A549 (cell line): Measurements from ENCODE around the gene MYMK. TPM values are rescaled to one million over a fixed set of nuclear protein-coding genes. Genes with fewer than 3 reads are reported as not detected.

Experiments used
- ATAC-seq, 2 experiments: fragments of 200-7000 bp in 1 of 2; fragments of >200 bp in 1 of 2; cut with Nextera tagmentation in 1 of 2; cut with Tn5 transposase in 1 of 2; 3 replicates each; pipeline versions ENCODE4 v1.8.0 to v1.9.1; 2018 to 2020; ENCODE audit warnings: mild to moderate bottlenecking in 1 of 2, moderate library complexity in 1 of 2
- CTCF ChIA-PET: fragments of 300-600 bp; sonication (Branson Sonifier 250); formaldehyde crosslinking; extraction: SDS; loops from one replicate; lab custom pipeline; 2021; ENCODE audit warnings: antibody characterized with exemption, inconsistent platforms; lab: Yijun Ruan, JAX
- POLR2A ChIA-PET: fragments of 350-600 bp; formaldehyde crosslinking; extraction: SDS; loops from one replicate; lab custom pipeline; 2021; ENCODE audit warnings: antibody characterized with exemption, inconsistent platforms; lab: Yijun Ruan, JAX
- DNase-seq, 2 experiments: peaks; one replicate each; pipeline versions ENCODE4 v3.0.0 to v3.0.0-alpha.2; 2011 to 2016; ENCODE audit warnings: low read depth in 1 of 2, low spot score in 1 of 2
- FAIRE-seq: peaks from 2 replicates; lab custom pipeline; 2011; peaks lifted over from hg19 to GRCh38; lab: Jason Lieb, UNC
- H3K27ac ChIP-seq, 2 experiments: fragments of >200 bp; sonication (Bioruptor Twin); formaldehyde crosslinking; 3 replicates each; pipeline ENCODE4 v1.5.1; 2016 to 2017
- H3K4me1 ChIP-seq: fragments of >200 bp; sonication (Bioruptor Twin); formaldehyde crosslinking; 3 replicates; pipeline ENCODE4 v1.6.1; 2016
- H3K4me2 ChIP-seq: fragments of >200 bp; sonication (Bioruptor Twin); formaldehyde crosslinking; 3 replicates; pipeline ENCODE4 v1.6.1; 2016
- H3K4me3 ChIP-seq: fragments of >200 bp; sonication (Bioruptor Twin); formaldehyde crosslinking; 3 replicates; pipeline ENCODE4 v1.5.1; 2016
- H3K9me3 ChIP-seq: fragments of >200 bp; sonication (Bioruptor Twin); formaldehyde crosslinking; 3 replicates; pipeline ENCODE4 v1.6.1; 2016
- ATOH8 ChIP-seq: fragments of 250-450 bp; sonication (Bioruptor Pico); IDR thresholded peaks from 2 replicates; pipeline ENCODE4 v1.5.0; 2020; ENCODE audit warnings: low read depth, mild to moderate bottlenecking, moderate library complexity
- CBX2 ChIP-seq: fragments of 200-600 bp; sonication (generic); IDR thresholded peaks from 2 replicates; pipeline ENCODE4 v1.6.1; 2016; ENCODE audit warnings: low read depth, mild to moderate bottlenecking, borderline replicate concordance
- CHD2 ChIP-seq: fragments of 150-350 bp; IDR thresholded peaks from 2 replicates; pipeline ENCODE4 v1.6.1; 2014; ENCODE audit warnings: low read length; ENCODE audit not compliant: partially characterized antibody
- EHF ChIP-seq: fragments of 250-450 bp; sonication (Bioruptor Pico); IDR thresholded peaks from 2 replicates; pipeline ENCODE4 v1.5.0; 2020; ENCODE audit warnings: mild to moderate bottlenecking
- EHMT2 ChIP-seq: fragments of 200-600 bp; sonication (generic); IDR thresholded peaks from 2 replicates; pipeline ENCODE4 v1.6.1; 2016; ENCODE audit warnings: antibody characterized with exemption, low read depth, mild to moderate bottlenecking, moderate library complexity
- EP300 ChIP-seq, 2 experiments: fragments of >200 bp; sonication (Bioruptor Twin); formaldehyde crosslinking; IDR thresholded peaks; 2 replicates in 1 of 2; 3 replicates in 1 of 2; pipeline ENCODE4 v1.6.1; 2016 to 2017
- FOSB ChIP-seq: fragments of 250-450 bp; sonication (Bioruptor Pico); IDR thresholded peaks from 2 replicates; pipeline ENCODE4 v1.5.0; 2020; ENCODE audit warnings: mild to moderate bottlenecking, moderate library complexity
- FOSL2 ChIP-seq, 2 experiments: fragments of 450-650 bp in 1 of 2; fragments of >200 bp in 1 of 2; sonication (Bioruptor Twin) in 1 of 2; formaldehyde crosslinking; IDR thresholded peaks; 2 replicates each; pipeline versions ENCODE4 v1.5.0 to v1.6.1; 2016 to 2020; ENCODE audit warnings: mild to moderate bottlenecking in 1 of 2, moderate library complexity in 1 of 2
- HDAC2 ChIP-seq: fragments of 200-600 bp; sonication (generic); IDR thresholded peaks from 2 replicates; pipeline ENCODE4 v1.6.1; 2016
- HES2 ChIP-seq: fragments of >200 bp; sonication (Bioruptor Twin); formaldehyde crosslinking; IDR thresholded peaks from 2 replicates; pipeline ENCODE4 v1.6.1; 2016
- HEYL ChIP-seq: fragments of 250-450 bp; sonication (Bioruptor Pico); IDR thresholded peaks from 2 replicates; pipeline ENCODE4 v1.8.0; 2021; ENCODE audit warnings: mild to moderate bottlenecking, moderate library complexity
- HMGXB4 ChIP-seq: fragments of 250-450 bp; sonication (Bioruptor Pico); IDR thresholded peaks from 2 replicates; pipeline ENCODE4 v1.5.0; 2021; ENCODE audit warnings: mild to moderate bottlenecking, moderate library complexity, borderline replicate concordance
- HOXB13 ChIP-seq: fragments of 250-450 bp; sonication (Bioruptor Pico); IDR thresholded peaks from 2 replicates; pipeline ENCODE4 v1.5.0; 2020; ENCODE audit warnings: low read depth, mild to moderate bottlenecking, moderate library complexity
- HOXB5 ChIP-seq: fragments of 250-450 bp; sonication (Bioruptor Pico); IDR thresholded peaks from 2 replicates; pipeline ENCODE4 v1.5.0; 2020; ENCODE audit warnings: mild to moderate bottlenecking, moderate library complexity
- JUN ChIP-seq, 2 experiments: fragments of >200 bp; sonication (Bioruptor Twin); formaldehyde crosslinking; IDR thresholded peaks; 2 replicates in 1 of 2; 3 replicates in 1 of 2; pipeline ENCODE4 v1.6.1; 2016 to 2017
- MYC ChIP-seq: IDR thresholded peaks from 2 replicates; pipeline ENCODE4 v1.6.1; 2012; ENCODE audit warnings: mild to moderate bottlenecking, inconsistent platforms, low read length, improper control_type of control experiment, borderline replicate concordance
- NPAS2 ChIP-seq: fragments of 250-450 bp; sonication (Bioruptor Pico); IDR thresholded peaks from 2 replicates; pipeline ENCODE4 v1.8.0; 2022; ENCODE audit warnings: mild to moderate bottlenecking, moderate library complexity, borderline replicate concordance
- NR3C1 ChIP-seq: fragments of >200 bp; sonication (Bioruptor Twin); formaldehyde crosslinking; IDR thresholded peaks from 3 replicates; pipeline ENCODE4 v1.6.1; 2017
- PHF8 ChIP-seq: fragments of 200-600 bp; sonication (generic); IDR thresholded peaks from 2 replicates; pipeline ENCODE4 v1.6.1; 2016; ENCODE audit warnings: low read depth, mild to moderate bottlenecking, antibody characterized with exemption, moderate library complexity, borderline replicate concordance
- POLR2AphosphoS2 ChIP-seq: conservative IDR thresholded peaks from 2 replicates; pipeline ENCODE4 v1.6.1; 2012; ENCODE audit warnings: low read length, improper control_type of control experiment, inconsistent platforms
- RAD21 ChIP-seq, 2 experiments: fragments of >200 bp in 1 of 2; sonication (Bioruptor Twin) in 1 of 2; formaldehyde crosslinking in 1 of 2; IDR thresholded peaks in 1 of 2; conservative IDR thresholded peaks in 1 of 2; 2 replicates in 1 of 2; 3 replicates in 1 of 2; pipeline ENCODE4 v1.6.1; 2012 to 2018; ENCODE audit warnings: inconsistent platforms in 1 of 2
- RNF2 ChIP-seq: fragments of 200-600 bp; sonication (generic); IDR thresholded peaks from 2 replicates; pipeline ENCODE4 v1.6.1; 2016; ENCODE audit warnings: low read depth, mild to moderate bottlenecking, antibody characterized with exemption, moderate library complexity, borderline replicate concordance
- SREBF2 ChIP-seq: fragments of 450-650 bp; IDR thresholded peaks from 2 replicates; pipeline ENCODE4 v1.6.1; 2014; ENCODE audit warnings: mild to moderate bottlenecking, moderate library complexity
- TFCP2L1 ChIP-seq: fragments of 250-450 bp; sonication (Bioruptor Pico); IDR thresholded peaks from 2 replicates; pipeline ENCODE4 v1.5.0; 2021; ENCODE audit warnings: mild to moderate bottlenecking
- TP53 ChIP-seq: fragments of 250-450 bp; sonication (Bioruptor Pico); IDR thresholded peaks from 2 replicates; pipeline ENCODE4 v1.5.0; 2021; ENCODE audit warnings: mild to moderate bottlenecking, moderate library complexity
- USF2 ChIP-seq: fragments of 450-650 bp; IDR thresholded peaks from 2 replicates; pipeline ENCODE4 v1.6.1; 2014; ENCODE audit warnings: antibody characterized with exemption
- ZC3H11A ChIP-seq: fragments of 450-650 bp; IDR thresholded peaks from 2 replicates; pipeline ENCODE4 v1.6.1; 2014; ENCODE audit warnings: antibody characterized with exemption, mild to moderate bottlenecking
- ZFP36 ChIP-seq: fragments of 450-650 bp; IDR thresholded peaks from 2 replicates; pipeline ENCODE4 v1.6.1; 2014; ENCODE audit warnings: borderline replicate concordance; ENCODE audit not compliant: partially characterized antibody
- ZNF302 ChIP-seq: fragments of 250-450 bp; sonication (Bioruptor Pico); IDR thresholded peaks from 2 replicates; pipeline ENCODE4 v1.9.0; 2021; ENCODE audit warnings: inconsistent platforms, mild to moderate bottlenecking, moderate library complexity
- ZSCAN20 ChIP-seq: fragments of 250-450 bp; sonication (Bioruptor Pico); IDR thresholded peaks from 2 replicates; pipeline ENCODE4 v1.8.0; 2022; ENCODE audit warnings: mild to moderate bottlenecking, moderate library complexity
- WGBS: methylation state at CpG from one replicate; pipeline ENCODE4 v1.1.6; 2017; ENCODE audit errors: missing lambda C conversion rate; 5-methylcytosine and 5-hydroxymethylcytosine counted together
- polyA plus RNA-seq, 4 experiments: library from polyadenylated mRNA; depleted of rRNA in 3 of 4; stranded (reverse); fragments of >200 nt; fragmentation: RNase III in 1 of 4; extraction: RNeasy Plus Mini Kit Qiagen cat#74134 plus additional on column Dnase treatment in 1 of 4; gene quantifications; 2 replicates in 3 of 4; 3 replicates in 1 of 4; pipeline ENCODE4 v1.2.3, GENCODE V29; 2011 to 2017

The MYMK gene
- polyA plus RNA-seq, 2 of the 4 experiments (the other 2 are of a cell fraction): not detected

- POLR2A ChIA-PET: no interaction called here
These were observed 6.6 kb downstream of the MYMK start for GRCh38 chr9:133518200-133518599.

GRCh38 chr9:133517711-133518110 lies 7.0 kb downstream of the MYMK start:
- ChIA-PET CTCF (interaction anchor here (1.1 to 1.3 kb wide), 2 partner anchors 12 to 15 kb away, joined by 3 read pairs; no protein-coding TSS in a partner anchor), POLR2A (no interaction called here)
- DNase-seq (no peak), FAIRE-seq (no peak), ATAC-seq (no peak)
- Histone ChIP-seq H3K4me1 (no peaks in the 10 kb centered on the region), H3K9me3 (no peaks in the 10 kb centered on the region), H3K4me2 (no peak overlapping the region), H3K4me3 (no peak overlapping the region), H3K27ac (no peak overlapping the region)
- TF ChIP-seq JUN (IDR thresholded peaks at IDR 0.05) (no peak), NPAS2 (CRISPR knock-in tag) (no peak), HDAC2 (no peak), MYC (no peak), POLR2AphosphoS2 (no peak), EHMT2 (no peak), HEYL (no peak), CBX2 (no peak), CHD2 (no peak), TP53 (no peak), HMGXB4 (CRISPR knock-in tag) (no peak)
- 43% methylated on average over 8 of the region's 8 CpGs for WGBS

More at GRCh38 chr9:133518200-133518599, 6.6 kb downstream of the MYMK start:
- WGBS: 60% methylated on average over 5 of the region's 5 CpGs
- ATAC-seq: no peak
- no peak for FAIRE-seq
- H3K4me2 ChIP-seq: no peak overlapping the region
- H3K4me3 ChIP-seq: no peak overlapping the region
- TF ChIP-seq ZFP36 (peak; percentile 58), FOSL2 (IDR thresholded peaks at IDR 0.05) (no peak), FOSL2 (CRISPR knock-in tag; IDR thresholded peaks at IDR 0.05) (no peak)
- H3K9me3 ChIP-seq: no peaks in the 10 kb centered on the region
- H3K4me1 ChIP-seq: no peaks in the 10 kb centered on the region
- CTCF ChIA-PET: interaction anchor here (1.1 to 1.3 kb wide), 2 partner anchors 12 to 14 kb away, joined by 3 read pairs; no protein-coding TSS in a partner anchor
- DNase-seq: no peak
- no peak overlapping the region for H3K27ac ChIP-seq

- CTCF ChIA-PET: interaction anchor here (1.3 kb wide), 1 partner anchor 16 kb away, joined by 3 read pairs; no protein-coding TSS in a partner anchor
- Histone ChIP-seq H3K4me1 (no peaks in the 10 kb centered on the region), H3K4me3 (no peak overlapping the region)
- TF ChIP-seq EP300 (IDR thresholded peaks at IDR 0.05) (no peak), FOSB (CRISPR knock-in tag) (no peak), ATOH8 (CRISPR knock-in tag) (no peak), CBX2 (no peak), EHF (CRISPR knock-in tag) (no peak), PHF8 (no peak), SREBF2 (no peak), RAD21 (conservative IDR thresholded peaks at IDR 0.05 in 1 of 2, IDR thresholded peaks at IDR 0.05 in 1 of 2) (no peak), HOXB13 (no peak), TFCP2L1 (CRISPR knock-in tag) (no peak), ZSCAN20 (no peak), USF2 (no peak), ZC3H11A (no peak), ZNF302 (no peak), HES2 (no peak), MYC (no peak), HOXB5 (CRISPR knock-in tag) (no peak), NPAS2 (CRISPR knock-in tag) (no peak), NR3C1 (no peak), RNF2 (no peak)
- TF ChIP-seq, all 56 proteins: peak for 0
- H3K9me3 ChIP-seq: no peaks in the 10 kb centered on the region
- no peak overlapping the region for H3K4me2 ChIP-seq
- POLR2A ChIA-PET: no interaction called here
- no peak overlapping the region for H3K27ac ChIP-seq
- DNase-seq (no peak), ATAC-seq (no peak), FAIRE-seq (no peak)
- WGBS: 82% methylated on average over 4 of the region's 9 CpGs
These were observed 7.8 kb downstream of the MYMK start for GRCh38 chr9:133516961-133517350.
